ENCODE data around the gene BANP. TPM values are rescaled to one million over a fixed set of nuclear protein-coding genes. Genes with fewer than 3 reads are reported as not detected.

Gene BANP
- total RNA-seq, 3 donors from 2014 or later = 21.9 to 45.4 (median 32.4) TPM

DNA sequence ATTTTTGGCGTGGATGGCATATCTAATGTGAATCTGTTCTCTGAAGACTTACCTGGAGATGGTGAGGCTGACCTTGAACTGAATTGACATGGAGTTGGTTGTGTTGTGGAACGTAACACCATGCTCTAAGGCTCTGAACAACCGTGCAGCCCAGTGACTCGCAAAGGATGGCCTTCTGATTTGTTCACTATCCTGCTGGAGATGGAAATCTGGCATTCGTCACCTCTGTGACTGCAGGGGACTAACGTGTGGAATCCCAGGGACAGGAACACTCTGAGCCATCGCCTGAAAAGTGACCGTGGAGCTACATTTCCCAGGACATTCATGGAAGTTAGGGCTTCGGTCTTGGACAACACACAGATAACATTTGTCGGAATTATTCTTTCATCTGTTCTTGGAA lies 61.1 kb downstream of the BANP start:
- Histone ChIP-seq H3K27ac (no peak overlapping the region), H3K9me3 (no peaks in the 10 kb centered on the region), H3K4me3 (no peak overlapping the region), H3K36me3 (no peaks in the 10 kb centered on the region), H3K27me3 (no peaks in the 10 kb centered on the region), H3K4me1 (no peaks in the 10 kb centered on the region)
- DNase-seq (ENCODE audit: low spot score in 2 of 2) = no peak
- TF ChIP-seq, protein P1, sequence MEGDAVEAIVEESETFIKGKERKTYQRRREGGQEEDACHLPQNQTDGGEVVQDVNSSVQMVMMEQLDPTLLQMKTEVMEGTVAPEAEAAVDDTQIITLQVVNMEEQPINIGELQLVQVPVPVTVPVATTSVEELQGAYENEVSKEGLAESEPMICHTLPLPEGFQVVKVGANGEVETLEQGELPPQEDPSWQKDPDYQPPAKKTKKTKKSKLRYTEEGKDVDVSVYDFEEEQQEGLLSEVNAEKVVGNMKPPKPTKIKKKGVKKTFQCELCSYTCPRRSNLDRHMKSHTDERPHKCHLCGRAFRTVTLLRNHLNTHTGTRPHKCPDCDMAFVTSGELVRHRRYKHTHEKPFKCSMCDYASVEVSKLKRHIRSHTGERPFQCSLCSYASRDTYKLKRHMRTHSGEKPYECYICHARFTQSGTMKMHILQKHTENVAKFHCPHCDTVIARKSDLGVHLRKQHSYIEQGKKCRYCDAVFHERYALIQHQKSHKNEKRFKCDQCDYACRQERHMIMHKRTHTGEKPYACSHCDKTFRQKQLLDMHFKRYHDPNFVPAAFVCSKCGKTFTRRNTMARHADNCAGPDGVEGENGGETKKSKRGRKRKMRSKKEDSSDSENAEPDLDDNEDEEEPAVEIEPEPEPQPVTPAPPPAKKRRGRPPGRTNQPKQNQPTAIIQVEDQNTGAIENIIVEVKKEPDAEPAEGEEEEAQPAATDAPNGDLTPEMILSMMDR (IDR thresholded peaks at IDR 0.05) = no peak
- TF ChIP-seq POLR2AphosphoS5 (IDR thresholded peaks at IDR 0.05) (no peak), POLR2A (IDR thresholded peaks at IDR 0.05) (no peak)
- intact Hi-C loops (cut with DNase I; ENCODE audit: low total_unique reads) = no loop called here

DNA sequence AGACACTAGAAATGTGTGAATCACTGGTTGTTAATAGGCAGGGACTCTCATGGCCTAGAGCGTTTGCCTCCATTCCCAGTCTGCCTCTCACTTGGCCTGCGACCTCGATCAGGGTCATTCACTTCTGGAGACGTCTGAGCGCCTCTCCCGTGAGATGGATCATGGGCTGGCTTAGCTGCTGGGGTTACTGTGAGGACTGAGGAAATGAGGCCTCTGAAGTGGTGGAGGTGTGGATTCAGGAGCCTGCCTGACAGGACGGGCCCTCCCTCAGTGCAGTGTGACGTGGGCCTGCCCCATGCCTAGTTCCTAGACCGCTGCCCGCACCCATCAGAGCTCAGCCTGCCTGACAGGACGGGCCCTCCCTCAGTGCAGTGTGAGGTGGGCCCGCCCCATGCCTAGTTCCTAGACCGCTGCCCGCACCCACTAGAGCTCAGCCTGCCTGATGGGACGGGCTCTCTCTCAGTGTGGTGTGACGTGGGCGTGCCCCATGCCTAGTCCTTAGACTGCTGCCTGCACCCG lies 61.9 kb downstream of the BANP start:
- Histone ChIP-seq H3K9me3 (no peaks in the 10 kb centered on the region), H3K4me3 (no peak overlapping the region), H3K27ac (peak overlapping the region in 1 of 2 donors; percentile 62), H3K27me3 (no peaks in the 10 kb centered on the region), H3K36me3 (no peaks in the 10 kb centered on the region), H3K4me1 (no peaks in the 10 kb centered on the region)
- intact Hi-C loops (cut with DNase I; ENCODE audit: low total_unique reads) = no loop called here
- TF ChIP-seq POLR2AphosphoS5 (IDR thresholded peaks at IDR 0.05) = no peak
- peak in 1 of 2 donors; percentile 49 for DNase-seq (ENCODE audit: low spot score in 2 of 2)

DNA sequence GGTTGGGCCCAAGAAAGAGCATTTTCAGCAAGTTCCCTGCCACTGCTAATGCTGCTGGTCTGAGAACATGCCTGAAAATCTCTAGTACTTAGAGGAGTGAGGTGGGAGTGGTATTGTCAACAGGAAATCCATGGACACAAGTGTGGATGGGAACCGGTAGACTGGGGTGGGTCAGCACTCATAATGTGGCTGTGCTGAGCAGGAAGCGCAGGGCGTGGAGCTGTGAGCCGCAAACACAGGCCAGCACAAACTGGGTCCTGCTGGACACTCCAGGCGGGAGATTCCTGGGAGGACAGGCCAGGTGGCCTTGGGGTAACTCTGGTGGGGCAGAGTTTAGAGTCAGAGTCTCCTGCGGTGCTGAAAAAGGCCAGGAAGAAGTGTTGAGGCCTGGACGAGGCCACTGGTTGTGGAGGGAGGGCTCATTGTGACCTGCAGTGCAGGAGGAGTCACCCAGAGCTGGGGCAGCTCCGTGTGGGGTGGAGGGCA lies 62.6 kb downstream of the BANP start:
- H3K4me3 ChIP-seq = no peak overlapping the region
- DNase-seq (ENCODE audit: low spot score in 2 of 2) = no peak
- H3K27me3 ChIP-seq = no peaks in the 10 kb centered on the region
- H3K36me3 ChIP-seq = no peaks in the 10 kb centered on the region
- TF ChIP-seq, protein P1 (IDR thresholded peaks at IDR 0.05) = no peak
- TF ChIP-seq POLR2A (IDR thresholded peaks at IDR 0.05) = no peak
- intact Hi-C loops (cut with DNase I; ENCODE audit: low total_unique reads) = no loop called here
- no peaks in the 10 kb centered on the region for H3K4me1 ChIP-seq
- H3K27ac ChIP-seq = peak overlapping the region in 1 of 2 donors; percentile 62
- H3K9me3 ChIP-seq = no peaks in the 10 kb centered on the region

DNA sequence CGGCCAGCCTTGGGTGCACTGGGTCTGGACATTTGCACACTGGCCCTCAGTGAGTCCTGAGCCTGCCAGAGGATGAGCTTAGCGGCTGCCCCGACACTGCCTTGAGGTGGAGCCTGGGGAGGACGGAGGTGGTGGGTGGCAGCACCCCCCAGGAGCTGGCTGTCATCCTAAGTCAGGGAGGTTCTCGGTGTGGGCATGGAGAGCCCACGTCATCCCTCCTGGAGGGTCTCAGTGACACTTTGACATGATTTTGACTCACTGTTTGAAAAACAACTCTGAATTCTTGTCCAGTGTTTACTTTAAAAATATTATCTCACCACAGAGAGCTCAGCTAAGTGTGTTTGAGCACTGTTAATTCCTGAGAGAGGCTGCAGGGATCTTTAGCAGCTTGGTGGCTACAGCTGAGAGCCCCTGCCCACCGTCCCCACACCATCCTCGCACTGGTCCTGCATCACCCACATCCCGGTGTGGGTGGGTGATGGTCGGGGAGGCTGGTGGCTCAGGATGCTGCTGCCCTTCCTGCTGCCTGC lies 63.1 kb downstream of the BANP start:
- peak in 1 of 2 donors; percentile 52 for DNase-seq (ENCODE audit: low spot score in 2 of 2)
- H3K4me3 ChIP-seq = no peak overlapping the region
- H3K4me1 ChIP-seq = no peaks in the 10 kb centered on the region
- peak overlapping the region in 1 of 2 donors; percentile 62 for H3K27ac ChIP-seq
- H3K27me3 ChIP-seq = no peaks in the 10 kb centered on the region
- no peak for TF ChIP-seq POLR2AphosphoS5 (IDR thresholded peaks at IDR 0.05)
- TF ChIP-seq, protein P1 (IDR thresholded peaks at IDR 0.05) = no peak
- no peak for TF ChIP-seq POLR2A (IDR thresholded peaks at IDR 0.05)
- H3K9me3 ChIP-seq = no peaks in the 10 kb centered on the region
- H3K36me3 ChIP-seq = no peaks in the 10 kb centered on the region
- intact Hi-C loops (cut with DNase I; ENCODE audit: low total_unique reads) = no loop called here

DNA sequence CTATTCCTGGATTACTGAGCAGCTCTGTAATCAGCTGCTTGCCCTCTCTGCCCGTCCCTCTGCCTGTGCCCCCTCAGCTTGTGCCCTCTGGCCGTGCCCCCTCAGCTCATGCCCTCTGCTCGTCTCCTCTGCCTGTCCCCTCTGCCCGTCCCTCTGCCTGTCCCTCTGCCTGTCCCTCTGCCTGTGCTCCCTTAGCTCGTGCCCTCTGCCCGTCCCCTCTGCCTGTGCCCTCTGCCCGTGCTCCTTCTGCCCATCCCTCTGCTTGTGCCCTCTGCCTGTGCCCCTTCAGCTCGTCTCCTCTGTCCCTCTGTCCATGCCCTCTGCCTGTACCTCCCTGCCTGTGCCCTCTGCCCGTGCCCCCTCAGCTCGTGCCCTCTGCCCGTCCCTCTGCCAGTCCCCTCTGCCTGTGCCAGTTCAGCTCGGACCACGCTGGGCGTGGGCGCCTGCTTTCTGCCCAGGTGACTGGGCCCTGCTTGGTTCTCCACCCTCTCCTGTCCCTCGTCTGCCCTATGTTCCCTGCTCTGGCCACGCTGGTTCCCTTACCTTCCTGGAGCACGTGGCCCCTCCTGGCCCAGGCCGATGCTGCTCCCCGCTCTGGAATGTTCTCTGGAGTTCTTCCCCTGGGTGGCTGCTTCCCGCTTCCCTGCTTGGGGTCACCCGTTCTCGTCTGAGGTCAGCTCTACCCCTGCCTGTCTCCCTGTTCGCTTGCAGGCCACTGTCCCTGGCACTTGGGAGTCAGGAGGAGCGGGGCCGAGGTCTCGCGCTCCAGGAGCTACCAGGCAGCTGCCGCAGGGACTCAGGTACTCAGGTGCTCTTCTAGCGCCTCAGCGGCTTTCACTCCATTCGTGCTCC lies 63.9 kb downstream of the BANP start:
- Histone ChIP-seq H3K4me3 (no peak overlapping the region), H3K27ac (peak overlapping the region in 1 of 2 donors; percentile 3), H3K36me3 (no peaks in the 10 kb centered on the region), H3K4me1 (no peaks in the 10 kb centered on the region), H3K27me3 (no peaks in the 10 kb centered on the region), H3K9me3 (no peaks in the 10 kb centered on the region)
- DNase-seq (ENCODE audit: low spot score in 2 of 2) = peak in 1 of 2 donors; percentile 28
- intact Hi-C loops (cut with DNase I; ENCODE audit: low total_unique reads) = no loop called here
- TF ChIP-seq POLR2AphosphoS5 (IDR thresholded peaks at IDR 0.05) = no peak
- TF ChIP-seq POLR2A (IDR thresholded peaks at IDR 0.05) = no peak
- TF ChIP-seq, protein P1 (IDR thresholded peaks at IDR 0.05) = no peak

Data from breast epithelium (tissue), 4 donors.